GM18526 (cell line): ENCODE results near the gene COL8A1.

ENCODE experiments used
- POLR2A ChIP-seq: IDR thresholded peaks from 3 replicates; pipeline ENCODE4 v1.6.1; 2011; ENCODE audit not compliant: insufficient read length; ENCODE audit errors: extremely low read depth

COL8A1 gene

GRCh38 chr3:99635348-99635747 lies 3.0 kb upstream of the COL8A1 start:
- no peak for TF ChIP-seq POLR2A

GRCh38 chr3:99637016-99637367 lies 1.4 kb upstream of the COL8A1 start:
- TF ChIP-seq POLR2A = no peak

GRCh38 chr3:99637368-99638111 lies 854 bp upstream of the COL8A1 start:
- no peak for TF ChIP-seq POLR2A

GRCh38 chr3:99639579-99639978 lies 1.2 kb downstream of the COL8A1 start:
- TF ChIP-seq POLR2A = no peak

- TF ChIP-seq POLR2A = no peak
Observed at GRCh38 chr3:99640214-99640851, 1.9 kb downstream of the COL8A1 start.

GRCh38 chr3:99641480-99641879 lies 3.1 kb downstream of the COL8A1 start:
- no peak for TF ChIP-seq POLR2A

GRCh38 chr3:99641982-99642381 lies 3.6 kb downstream of the COL8A1 start:
- TF ChIP-seq POLR2A = no peak

- TF ChIP-seq POLR2A = no peak
Observed at GRCh38 chr3:99644017-99644416, 5.6 kb downstream of the COL8A1 start.

GRCh38 chr3:99644746-99645145 lies 6.4 kb downstream of the COL8A1 start:
- TF ChIP-seq POLR2A = no peak

GRCh38 chr3:99645277-99646106 lies 7.1 kb downstream of the COL8A1 start:
- no peak for TF ChIP-seq POLR2A

- no peak for TF ChIP-seq POLR2A
Observed at GRCh38 chr3:99646107-99646435, 7.7 kb downstream of the COL8A1 start.

GRCh38 chr3:99647081-99647480 lies 8.7 kb downstream of the COL8A1 start:
- TF ChIP-seq POLR2A = no peak

- no peak for TF ChIP-seq POLR2A
Observed at GRCh38 chr3:99648101-99648500, 9.7 kb downstream of the COL8A1 start.

- no peak for TF ChIP-seq POLR2A
Observed at GRCh38 chr3:99648516-99648915, 10.1 kb downstream of the COL8A1 start.

GRCh38 chr3:99651531-99651930 lies 13.1 kb downstream of the COL8A1 start:
- TF ChIP-seq POLR2A = no peak

- no peak for TF ChIP-seq POLR2A
Observed at GRCh38 chr3:99656624-99657023, 18.2 kb downstream of the COL8A1 start.

- TF ChIP-seq POLR2A = no peak
Observed at GRCh38 chr3:99658274-99658673, 19.9 kb downstream of the COL8A1 start.

- TF ChIP-seq POLR2A = no peak
Observed at GRCh38 chr3:99659032-99659431, 20.6 kb downstream of the COL8A1 start.
